HG03469 (cell line): ENCODE data around the gene CTNND1.
"Not testable (repeated sequence)": the region's sequence is repeated elsewhere in the genome, so short reads cannot be mapped to it uniquely, and the experiment has no call there.

ENCODE experiments used
- ATAC-seq: cut with Tn5 transposase; IDR thresholded peaks from one replicate; pipeline ENCODE4 v1.9.1; 2021; ENCODE audit warnings: mild to moderate bottlenecking, moderate library complexity, moderate number of reproducible peaks; ENCODE audit not compliant: unreplicated experiment

CTNND1 gene

DNA sequence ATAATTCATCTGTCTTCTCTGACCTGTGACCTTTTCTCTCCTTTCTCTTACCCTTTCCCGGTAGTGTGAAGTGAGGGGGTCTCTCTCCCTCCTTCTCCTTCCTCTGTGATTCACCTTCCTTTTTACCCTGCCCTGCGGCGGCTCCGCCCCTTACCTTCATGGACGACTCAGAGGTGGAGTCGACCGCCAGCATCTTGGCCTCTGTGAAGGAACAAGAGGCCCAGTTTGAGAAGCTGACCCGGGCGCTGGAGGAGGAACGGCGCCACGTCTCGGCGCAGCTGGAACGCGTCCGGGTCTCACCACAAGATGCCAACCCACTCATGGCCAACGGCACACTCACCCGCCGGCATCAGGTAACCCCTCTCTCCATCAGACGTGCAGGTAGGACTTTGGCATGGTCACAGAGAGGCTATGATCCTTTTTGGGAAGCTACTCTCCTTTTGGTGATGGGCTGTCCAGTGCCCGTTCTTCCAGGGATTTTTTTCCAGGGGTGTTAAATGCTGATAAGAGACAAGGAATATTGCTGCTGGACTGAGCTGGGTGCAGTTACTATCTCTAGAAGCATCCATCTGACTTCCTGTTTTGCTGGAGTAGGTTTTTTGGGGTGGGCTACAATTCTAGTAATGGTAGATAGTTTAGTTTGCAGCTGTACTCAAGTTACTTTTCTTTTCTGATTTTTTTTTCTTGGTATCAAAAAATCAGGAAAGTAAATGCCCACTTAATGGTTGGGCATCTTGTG lies 29.9 kb downstream of the CTNND1 start:
- no peak for ATAC-seq

DNA sequence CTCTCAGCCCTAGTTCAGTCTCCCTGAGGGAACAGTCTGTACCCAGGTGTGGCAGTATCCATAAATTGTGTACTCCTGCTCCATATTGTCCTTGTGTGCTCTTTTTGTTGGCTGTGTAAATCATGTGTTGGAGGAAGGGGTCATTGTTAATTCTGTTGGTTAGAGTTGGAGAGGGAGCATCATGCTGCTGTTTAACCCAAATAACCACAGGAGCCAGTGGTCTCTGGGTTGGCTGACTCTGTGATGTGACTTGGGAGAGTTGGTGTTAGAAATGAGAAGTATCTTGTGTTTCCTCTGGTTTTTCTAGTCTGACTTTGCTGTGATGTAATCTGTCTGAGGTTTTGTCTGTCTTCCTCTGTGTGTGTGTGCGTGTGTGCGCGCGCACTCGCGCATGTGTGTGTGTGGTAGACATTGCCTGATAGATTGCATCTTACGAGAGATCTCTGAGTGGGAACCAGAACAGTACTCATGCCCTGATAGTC lies 30.5 kb downstream of the CTNND1 start:
- ATAC-seq = peak; percentile 85

DNA sequence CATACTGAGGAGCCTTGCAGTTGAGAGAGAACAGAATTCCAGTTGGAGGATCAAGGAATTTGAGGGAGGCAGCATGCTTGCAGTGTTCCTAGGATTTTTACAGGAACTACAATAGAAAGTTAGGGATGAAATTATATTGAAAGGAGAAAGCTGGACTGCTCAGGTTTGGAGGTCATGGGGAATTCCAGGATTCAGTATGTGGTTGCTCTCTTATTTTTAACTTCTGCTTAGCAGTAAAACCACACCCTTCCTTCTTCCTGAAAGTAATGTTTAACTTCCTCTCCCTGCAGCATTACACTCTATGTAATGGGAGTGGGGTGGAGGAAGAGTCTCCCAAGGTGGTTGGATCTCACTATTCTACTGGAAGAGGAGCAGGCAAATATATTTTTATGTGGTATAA lies 31.3 kb downstream of the CTNND1 start:
- no peak for ATAC-seq

DNA sequence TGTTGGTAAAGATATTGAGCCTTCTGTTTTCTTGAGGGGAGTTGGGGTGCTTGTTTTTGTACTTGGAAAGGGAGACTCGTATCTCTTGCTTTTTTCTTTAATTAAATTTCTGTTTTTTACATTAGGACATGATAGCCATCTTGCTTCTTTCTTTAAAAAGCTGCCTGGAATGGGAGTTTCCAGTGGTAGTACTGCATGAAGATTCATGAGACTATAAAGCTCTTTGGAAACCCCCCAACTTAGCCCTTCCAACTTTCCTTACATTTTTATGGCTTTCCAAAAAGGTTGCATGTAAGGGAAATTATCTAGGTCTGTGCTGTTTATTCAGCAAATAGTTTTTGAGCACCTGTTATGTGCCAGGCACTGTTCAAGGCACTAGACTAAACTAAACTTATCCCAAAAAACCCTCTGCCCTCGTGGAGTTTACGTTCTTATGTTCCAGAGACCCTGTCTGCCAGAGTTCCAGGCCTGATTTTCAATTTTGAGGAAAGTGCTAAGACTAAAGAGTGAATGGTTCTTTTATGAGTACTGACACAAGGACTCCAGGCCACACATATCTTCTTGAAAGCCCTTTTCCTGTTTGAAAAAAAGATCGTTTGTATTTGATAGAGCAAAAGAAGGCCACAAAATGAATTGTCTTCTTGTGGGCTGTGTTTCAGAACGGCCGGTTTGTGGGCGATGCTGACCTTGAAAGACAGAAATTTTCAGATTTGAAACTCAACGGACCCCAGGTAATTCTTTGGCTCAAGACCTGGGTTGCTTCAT lies 31.9 kb downstream of the CTNND1 start:
- no peak for ATAC-seq

DNA sequence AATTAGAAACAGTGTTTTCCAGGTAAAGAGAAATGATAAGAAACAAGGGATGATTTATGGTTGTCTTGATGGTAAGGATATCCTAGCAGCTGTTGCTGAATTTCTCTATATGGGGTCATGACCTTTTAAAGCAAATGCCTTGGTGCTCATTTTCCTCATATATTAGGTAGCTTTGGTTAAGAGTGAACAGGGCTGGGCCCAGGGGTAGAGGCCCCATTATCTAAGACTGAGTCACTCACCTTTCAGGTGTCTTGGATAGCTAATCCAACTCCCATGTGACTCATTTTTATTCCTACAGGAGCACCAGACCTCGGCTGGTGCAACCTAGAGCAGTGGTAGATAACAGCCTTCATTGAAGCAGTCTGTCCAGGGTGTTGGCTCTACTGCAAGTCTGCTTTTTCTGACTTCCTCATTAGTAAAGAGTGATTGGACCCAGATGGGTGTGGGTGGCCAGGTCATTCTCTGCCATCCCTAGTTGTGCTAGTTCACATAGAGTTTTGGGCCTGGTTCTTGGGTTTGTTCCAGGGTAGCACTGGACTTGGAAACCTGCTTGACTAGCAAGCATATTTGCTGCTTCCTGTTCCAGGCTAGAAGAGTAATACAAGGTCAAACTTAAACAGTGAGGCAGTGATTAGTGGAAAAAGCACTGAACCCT lies 37.4 kb downstream of the CTNND1 start:
- ATAC-seq = peak; percentile 31

DNA sequence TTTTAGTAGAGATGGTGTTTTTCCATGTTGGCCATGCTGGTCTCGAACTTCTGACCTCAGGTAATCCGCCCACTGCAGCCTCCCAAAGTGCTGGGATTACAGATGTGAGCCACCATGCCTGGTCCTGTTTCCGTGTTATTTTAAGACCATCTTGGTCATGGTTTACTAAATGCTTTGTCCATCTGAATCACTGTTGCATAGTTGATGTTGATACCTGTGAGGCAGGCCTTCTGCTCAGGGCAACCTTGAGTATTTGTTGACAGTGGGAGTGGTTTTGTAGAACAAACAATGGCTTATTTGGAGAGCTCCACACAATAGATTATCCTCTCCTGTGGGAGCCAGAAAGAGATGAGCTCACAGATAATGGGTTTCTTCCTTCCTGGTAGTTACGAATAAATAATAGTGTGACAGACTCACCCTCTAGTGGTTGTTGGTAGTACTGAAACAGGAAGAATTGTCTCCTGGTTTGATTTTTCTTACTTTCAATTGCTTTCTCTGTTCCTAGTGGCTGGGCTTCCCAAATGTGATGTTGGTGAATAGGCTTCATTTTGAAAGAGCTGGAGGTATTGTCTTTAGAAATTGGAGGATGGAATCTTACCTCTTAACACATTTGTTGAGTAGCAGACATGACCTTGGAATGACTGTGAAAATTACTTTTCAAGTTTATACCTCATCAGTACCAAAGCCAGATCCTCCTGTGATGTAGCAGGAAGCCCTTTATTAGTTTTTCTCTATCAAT lies 39.0 kb downstream of the CTNND1 start:
- ATAC-seq = peak; percentile 77

DNA sequence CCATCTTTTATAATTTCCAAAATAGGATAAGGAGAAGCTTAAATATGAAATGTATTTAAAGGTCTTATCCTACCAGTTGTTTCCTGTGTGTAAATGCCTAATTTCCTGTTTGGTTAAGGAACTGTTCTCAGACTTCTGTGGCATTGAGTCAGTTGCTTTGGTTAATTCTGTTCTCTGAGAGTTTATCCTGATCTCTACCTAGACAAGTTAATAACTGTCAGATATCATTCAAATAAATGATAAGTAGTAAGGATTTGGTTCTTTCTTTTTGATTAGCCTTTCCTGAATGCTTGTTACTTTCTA lies 39.5 kb downstream of the CTNND1 start:
- ATAC-seq = no peak

DNA sequence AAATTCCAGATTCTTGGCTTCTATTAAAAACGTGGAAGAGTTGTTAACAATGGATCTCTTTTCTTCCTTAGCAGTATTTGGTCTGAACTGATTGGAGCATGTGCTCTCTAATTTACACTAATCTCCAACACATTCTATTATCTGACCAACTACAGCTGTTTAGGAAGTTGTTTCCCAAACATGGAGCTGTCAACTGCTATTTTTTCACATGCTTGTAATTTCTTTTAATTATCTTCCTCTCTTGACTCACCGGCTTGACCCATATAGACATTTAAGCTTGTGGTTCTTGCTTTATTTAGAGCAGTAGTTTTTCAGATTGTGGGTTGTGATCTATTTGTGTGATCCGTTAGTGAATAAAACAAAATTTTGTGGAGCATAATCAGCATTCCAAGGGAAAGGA lies 40.8 kb downstream of the CTNND1 start:
- no peak for ATAC-seq

DNA sequence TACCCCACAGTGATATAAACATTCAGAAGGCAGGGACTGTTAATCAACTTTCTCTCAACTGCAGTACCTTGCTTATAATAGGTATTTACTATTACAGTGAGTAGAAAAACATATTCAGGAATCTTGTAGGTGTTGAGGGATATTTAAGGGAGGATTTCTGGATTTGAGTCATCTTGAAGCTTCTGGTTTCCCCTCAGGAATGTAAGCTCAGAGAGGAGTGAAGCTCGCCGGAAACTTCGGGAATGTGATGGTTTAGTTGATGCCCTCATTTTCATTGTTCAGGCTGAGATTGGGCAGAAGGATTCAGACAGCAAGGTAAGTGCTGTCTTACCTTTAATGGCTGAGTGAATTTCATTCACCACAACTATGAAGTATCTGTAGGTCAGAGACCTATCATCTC lies 42.9 kb downstream of the CTNND1 start:
- ATAC-seq = no peak

DNA sequence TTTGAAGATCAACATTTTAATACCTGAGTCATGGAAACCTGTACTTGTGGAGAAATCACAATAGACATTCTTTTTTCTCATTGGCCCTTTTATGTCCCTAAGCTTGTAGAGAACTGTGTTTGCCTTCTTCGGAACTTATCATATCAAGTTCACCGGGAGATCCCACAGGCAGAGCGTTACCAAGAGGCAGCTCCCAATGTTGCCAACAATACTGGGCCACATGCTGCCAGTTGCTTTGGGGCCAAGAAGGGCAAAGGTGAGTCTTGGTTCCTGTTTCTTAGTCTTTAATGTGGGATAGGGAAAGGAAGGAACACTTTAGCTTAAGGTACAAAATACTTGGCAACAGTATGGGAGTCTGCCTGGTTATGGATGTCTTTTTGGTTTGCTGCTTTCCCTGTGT lies 44.2 kb downstream of the CTNND1 start:
- no peak for ATAC-seq

DNA sequence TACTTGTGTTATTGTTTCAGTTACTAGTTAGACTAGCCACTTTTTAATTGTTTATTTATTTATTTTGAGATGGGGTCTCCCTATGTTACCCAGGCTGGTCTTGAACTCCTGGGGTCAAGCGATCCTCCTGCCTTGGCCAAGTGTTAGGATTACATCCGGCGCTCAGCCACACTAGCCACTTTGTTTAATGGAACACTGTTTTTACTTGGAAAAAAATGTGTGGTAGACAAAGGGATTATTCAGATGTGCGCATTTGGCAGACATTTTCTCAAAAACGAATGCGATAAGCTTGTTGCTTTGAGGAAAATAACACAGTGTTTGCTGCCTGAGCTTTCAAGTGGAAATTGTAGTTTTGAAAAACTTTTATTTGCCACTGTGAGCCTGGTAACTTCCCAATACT lies 51.0 kb downstream of the CTNND1 start:
- no peak for ATAC-seq

DNA sequence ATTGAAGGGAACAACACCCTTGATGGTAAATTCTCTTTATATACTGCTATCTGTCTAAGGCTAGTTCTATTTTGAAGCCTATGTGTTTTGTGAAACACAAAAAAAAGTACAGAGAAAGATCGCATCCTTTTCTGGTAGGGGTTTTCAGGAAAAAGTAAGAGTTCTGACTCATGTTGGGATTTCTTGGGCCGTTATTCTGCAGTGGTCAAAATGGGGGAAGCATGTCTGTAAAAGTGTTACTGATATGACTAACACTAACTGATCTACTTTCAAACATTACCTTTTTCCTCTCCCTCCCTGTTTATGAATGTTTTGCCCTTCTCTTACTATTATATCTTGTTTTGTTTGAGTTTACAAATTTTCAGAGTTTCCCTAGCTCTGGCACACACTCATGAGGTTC lies 53.9 kb downstream of the CTNND1 start:
- ATAC-seq = peak; percentile 53

DNA sequence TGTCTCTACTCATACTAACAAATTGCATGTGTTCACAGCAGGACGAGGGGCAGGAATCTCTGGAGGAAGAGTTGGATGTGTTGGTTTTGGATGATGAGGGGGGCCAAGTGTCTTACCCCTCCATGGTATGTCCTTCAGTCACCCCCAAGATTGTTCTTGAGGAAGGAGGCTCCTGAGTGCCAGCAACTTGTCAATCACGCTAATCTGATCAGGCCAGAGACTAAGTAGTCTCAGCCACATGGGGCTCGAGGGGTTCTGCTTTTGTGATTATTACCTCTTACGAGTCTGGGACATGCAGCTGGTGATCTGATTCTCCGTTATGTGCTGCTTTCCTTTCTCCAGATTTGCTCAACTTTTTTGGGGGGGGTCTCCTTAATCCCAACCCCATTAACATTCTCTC lies 54.3 kb downstream of the CTNND1 start:
- peak; percentile 7 for ATAC-seq

DNA sequence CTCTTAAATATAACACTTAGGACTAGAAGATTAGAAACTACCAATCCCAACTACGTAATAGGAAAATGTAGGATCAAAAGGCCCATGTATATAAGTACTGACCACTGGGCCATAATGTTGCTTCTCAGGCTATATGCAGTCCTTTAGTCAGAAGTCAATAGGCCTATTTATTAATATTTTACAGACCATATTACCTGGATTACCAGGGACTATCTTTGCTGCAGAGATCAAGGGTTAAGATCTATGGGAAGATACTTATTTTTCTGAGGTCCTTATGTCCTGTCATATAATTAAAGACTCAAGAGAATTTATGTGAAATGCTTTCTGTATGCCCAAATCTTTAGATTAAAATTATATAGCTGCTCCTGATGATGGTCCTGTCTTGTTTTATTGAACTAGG lies 57.2 kb downstream of the CTNND1 start:
- ATAC-seq = no peak

DNA sequence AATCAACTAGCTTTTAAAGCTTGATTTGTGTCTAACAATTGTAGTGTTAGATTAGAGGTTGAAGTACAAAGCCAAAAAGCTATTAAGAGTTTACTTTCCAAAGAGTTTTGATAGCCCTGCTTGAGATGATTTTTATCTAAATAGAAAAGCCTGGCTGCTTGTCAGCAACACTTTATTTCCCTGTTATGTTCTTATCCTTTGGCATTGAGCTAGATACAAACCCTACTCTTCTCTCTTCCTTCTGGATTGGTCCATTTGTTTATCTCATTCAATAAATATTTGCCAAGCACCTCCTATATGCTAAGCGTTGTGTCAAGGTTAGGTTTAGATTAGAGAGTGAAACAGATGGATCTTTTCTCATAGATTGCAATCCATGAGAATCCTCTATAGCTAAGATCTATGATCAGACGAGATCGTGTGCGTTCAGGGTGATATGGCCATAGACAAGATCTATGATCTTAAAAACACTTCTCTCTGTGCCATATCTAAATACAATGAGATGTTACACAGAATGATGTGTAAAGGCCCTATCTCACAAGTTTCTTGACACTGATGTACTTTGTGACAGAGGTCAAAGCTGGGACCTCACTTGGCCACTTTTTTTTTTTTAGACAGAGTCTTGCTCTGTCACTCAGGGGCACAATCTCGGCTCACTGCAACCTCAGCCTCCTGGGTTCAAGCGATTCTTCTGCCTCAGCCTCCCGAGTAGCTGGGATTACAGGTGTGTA lies 57.8 kb downstream of the CTNND1 start:
- ATAC-seq = no peak

DNA sequence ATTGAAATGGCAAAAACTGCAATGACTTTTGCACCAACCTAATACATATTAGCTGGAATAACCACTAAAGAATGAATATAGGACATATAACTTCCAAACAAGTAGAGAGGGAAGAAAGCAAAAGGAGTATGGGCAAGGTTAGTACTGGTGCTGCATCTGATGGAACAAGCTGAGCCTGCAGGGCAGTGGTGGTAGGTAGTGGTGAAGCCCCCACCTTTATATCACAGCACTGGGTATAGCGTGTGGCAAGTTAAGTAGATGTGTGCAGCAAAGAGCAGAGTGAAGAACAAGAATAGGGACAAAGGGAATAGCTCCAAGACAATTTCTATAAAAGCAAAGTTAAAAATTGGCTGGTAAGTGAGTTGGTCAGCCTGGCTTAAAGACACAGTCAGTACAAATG lies 62.3 kb downstream of the CTNND1 start:
- no peak for ATAC-seq

DNA sequence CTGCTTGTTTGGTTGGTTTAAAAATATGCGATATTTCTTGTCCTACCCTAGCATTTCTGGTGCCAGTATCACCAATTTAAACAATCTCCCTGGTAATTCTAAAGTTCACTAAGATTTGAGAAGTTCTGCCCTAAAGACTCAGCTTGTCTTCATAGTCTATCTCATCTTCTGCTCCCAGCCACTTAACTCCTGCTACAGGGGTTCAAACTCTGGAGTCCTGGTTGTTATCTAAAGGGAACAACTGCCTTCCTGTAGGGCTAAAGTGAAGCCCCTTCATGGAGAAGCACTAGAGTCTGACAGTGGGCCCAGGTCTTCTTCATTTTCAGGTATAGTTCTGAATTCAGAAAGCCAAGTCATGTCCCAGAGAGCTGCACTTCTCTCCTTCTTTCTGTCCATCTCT lies 73.2 kb downstream of the CTNND1 start:
- no peak for ATAC-seq

DNA sequence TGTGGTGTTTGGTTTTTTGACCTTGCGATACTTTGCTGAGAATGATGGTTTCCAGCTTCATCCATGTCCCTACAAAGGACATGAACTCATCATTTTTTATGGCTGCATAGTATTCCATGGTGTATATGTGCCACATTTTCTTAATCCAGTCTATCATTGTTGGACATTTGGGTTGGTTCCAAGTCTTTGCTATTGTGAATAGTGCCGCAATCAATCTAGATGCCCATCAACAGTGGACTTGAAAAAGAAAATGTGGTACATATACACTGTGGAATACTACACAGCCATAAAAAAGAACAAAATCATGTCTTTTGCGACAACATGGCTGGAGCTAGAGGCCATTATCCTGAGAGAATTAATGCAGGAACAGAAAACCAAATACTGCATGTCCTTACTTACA lies 77.0 kb downstream of the CTNND1 start:
- ATAC-seq = not testable (repeated sequence)

DNA sequence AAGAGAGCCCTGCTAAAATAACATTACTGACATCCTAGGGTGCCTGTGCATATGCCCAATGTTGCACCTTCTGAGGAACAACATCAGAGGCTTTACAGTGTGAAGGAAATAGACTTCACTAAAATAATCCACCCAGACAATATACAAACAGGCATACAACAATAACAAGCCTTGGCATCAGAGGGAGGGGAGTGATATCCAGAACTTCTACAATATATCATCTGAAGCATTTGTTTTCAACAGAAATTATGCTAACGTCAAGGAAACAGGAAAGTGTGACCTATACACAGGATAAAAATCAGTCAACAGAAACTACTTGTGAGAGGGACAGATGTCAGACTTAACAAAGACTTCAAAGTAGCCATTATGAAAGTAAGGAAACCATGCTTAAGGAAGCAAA lies 81.3 kb downstream of the CTNND1 start:
- ATAC-seq = no peak

DNA sequence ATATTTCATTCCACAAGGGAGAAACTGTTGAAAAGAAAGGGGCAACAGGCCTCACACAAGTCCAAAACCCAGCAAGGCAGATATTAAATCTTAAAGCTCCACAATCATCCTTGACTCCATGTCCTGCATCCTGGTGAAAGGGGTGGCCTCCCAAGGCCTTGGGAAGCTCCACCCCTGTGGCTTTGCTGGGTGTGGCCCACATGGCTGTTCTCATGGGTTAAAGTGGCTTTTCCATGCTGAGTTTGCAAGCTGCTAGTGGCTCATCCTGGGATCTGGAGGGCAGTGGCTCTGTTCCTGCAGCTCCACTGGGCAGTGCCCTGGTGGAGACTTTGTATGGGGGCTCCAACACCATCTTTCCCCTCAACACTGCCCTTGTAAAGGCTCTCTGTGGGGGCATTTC lies 106.4 kb downstream of the CTNND1 start:
- ATAC-seq = no peak

DNA sequence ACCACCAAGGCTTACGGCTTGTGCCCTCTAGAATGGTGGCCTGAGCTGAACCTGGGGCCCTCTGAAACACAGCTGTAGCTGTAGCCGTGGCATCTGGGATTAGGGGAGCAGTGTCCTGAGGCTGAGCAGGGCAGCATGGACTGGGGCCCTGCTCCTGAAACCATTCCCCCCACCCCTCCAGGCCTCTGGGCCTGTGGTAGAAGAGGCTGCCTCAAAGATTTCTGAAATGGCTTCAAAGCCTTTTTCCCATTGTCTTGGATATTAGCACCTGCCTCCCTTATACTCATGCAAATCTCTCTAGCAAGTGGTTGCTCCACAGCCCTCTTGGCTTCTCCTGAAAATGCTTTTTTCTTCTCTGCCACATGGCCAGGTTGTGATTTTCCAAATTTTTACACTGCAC lies 106.9 kb downstream of the CTNND1 start:
- no peak for ATAC-seq
